GM18519 (cell line): ENCODE data around the gene SAP30L.

Source experiments
- ATAC-seq: cut with Tn5 transposase; IDR thresholded peaks from one replicate; pipeline ENCODE4 v1.9.1; 2021; ENCODE audit warnings: mild to moderate bottlenecking, moderate library complexity; ENCODE audit not compliant: unreplicated experiment, low FRiP score

Gene SAP30L

DNA sequence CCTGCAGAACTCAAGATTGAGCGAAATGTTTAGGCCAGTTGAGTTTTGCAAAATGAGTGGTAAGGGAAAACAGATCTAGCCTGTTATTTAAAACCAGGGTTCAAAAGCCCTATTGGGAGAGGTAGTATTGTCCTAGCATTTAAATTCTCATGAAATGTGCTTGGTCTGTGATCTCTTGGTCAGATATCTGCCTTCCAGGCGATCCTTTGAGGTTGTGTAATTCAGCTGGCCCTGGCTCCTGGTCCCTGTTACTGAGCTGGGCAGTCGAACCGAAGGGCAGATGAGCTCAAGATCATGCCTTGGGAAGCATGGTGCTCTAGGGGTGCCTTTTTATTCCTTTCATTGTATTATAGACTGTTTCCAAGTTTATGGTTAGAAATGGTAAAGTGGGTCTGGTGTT lies 14.4 kb downstream of the SAP30L start:
- ATAC-seq: no peak

- no peak for ATAC-seq
These were observed 15.7 kb downstream of the SAP30L start for GRCh38 chr5:154461531-154461930.

- ATAC-seq: no peak
These were observed 18.6 kb downstream of the SAP30L start for GRCh38 chr5:154464438-154464837.

- ATAC-seq: no peak
These were observed 19.4 kb downstream of the SAP30L start for GRCh38 chr5:154465169-154465568.

DNA sequence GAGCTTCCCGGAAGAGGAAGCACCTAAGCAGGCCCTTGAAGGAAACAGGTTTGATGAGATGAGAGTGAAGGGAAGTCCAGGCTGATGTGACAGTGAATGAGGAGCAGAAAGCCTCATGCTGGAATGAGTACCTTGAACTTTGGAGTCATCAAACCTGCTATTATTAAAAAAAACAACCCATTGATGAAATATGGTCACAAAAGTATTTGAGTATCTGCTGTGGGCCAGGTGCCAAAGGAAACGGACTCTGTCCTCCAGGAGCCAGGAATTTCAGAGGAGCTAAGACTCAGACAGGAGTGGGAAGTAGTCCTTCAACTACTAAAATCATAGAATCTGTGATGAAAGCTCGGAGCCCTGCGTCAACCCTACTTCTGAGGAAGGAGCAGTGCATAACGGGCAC lies 20.4 kb downstream of the SAP30L start:
- no peak for ATAC-seq

DNA sequence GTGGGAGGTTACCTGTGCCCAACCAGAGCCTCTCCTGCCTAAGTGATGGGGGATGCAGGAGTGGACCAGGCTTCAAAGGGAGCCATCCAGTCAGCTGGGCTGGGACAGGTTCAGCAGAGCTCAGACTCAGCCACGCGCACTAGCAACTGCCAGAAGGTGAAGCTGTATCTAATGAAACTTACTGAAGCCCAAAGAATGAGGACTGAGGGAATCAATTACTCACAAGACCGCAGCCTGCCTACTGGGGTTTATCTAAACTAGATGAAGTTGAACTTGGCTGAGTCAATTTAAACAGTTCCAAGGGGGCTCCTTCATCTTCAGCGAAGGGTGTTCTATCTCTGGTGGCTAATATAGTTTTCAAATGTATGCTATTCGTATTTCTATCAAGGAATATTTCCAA lies 20.9 kb downstream of the SAP30L start:
- ATAC-seq: no peak

GRCh38 chr5:154467655-154468354 lies 22.0 kb downstream of the SAP30L start:
- peak; percentile 94 for ATAC-seq

GRCh38 chr5:154470137-154470536 lies 24.3 kb downstream of the SAP30L start:
- ATAC-seq: no peak

GRCh38 chr5:154470947-154471870 lies 25.4 kb downstream of the SAP30L start:
- no peak for ATAC-seq

DNA sequence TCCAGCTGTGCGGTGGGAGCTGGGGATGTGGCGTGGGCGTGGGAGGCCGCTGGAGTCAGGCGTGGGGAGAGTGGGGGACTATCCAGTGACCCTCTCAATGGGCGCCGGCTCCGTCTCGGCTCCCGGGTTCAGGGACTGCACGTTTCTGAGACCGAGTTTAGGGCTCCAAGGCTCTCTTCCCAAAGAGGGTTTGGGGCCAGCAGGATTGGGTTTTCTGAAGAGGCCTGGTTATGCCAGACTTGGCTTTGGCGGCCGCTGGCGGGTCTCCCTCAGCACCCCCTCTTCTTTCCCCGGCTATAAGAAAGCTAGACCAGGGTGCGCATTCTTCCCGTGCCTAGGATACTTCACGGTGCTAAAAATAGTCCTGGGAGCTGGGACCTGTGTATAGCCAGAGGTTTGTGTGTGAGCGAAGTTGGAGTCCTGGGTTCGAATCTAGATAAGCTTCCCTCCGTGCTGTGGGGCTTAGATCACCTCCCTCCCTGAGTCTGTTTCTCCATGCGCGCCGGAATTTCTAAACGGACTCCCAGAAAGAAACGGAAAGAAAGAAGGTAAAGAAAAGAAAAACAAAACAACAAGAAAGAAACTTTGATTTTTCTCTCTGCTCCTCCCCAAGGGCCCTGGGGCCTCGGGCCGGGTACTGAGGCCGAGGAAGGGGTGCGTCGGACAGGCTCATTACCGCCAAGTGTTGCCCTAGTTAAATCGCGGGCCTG lies 27.2 kb downstream of the SAP30L start:
- ATAC-seq: no peak

DNA sequence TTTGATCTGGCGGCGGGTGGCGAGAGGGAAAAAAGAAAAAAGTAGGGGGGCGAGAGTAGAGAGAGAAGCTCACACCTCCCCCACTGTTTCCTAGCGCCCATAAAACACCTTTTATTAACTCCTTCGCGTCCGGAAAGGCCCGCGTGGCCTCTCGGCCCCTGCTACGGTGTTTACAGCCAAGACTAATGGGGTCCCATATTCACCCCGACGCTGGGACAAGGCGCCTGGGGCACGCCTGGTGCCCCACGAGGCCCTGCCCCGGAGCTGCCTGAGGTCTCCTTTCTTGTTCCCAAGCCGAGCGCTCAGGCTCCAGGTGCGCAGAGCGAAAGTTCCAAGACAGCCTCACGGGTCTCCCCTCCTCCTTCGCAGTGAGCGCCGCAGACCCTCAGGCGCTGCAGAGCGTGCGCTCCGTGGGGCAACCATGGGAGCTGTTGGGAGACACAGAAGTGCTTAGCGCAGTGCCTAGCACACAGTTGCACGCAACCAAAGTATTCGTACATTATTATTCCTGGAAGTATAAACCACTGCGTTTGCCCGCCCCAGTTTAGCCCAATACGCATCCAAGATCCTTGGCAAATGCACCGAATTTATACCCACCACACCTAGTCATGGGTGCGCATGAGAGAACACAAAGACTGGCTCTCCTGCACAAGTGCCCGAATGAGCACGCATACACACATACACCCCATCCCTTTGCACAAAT lies 27.9 kb downstream of the SAP30L start:
- no peak for ATAC-seq

- ATAC-seq: no peak
These were observed 28.9 kb downstream of the SAP30L start for GRCh38 chr5:154474396-154475334.

- ATAC-seq: no peak
These were observed 30.0 kb downstream of the SAP30L start for GRCh38 chr5:154475591-154476353.

- ATAC-seq: no peak
These were observed 30.8 kb downstream of the SAP30L start for GRCh38 chr5:154476354-154477205.

DNA sequence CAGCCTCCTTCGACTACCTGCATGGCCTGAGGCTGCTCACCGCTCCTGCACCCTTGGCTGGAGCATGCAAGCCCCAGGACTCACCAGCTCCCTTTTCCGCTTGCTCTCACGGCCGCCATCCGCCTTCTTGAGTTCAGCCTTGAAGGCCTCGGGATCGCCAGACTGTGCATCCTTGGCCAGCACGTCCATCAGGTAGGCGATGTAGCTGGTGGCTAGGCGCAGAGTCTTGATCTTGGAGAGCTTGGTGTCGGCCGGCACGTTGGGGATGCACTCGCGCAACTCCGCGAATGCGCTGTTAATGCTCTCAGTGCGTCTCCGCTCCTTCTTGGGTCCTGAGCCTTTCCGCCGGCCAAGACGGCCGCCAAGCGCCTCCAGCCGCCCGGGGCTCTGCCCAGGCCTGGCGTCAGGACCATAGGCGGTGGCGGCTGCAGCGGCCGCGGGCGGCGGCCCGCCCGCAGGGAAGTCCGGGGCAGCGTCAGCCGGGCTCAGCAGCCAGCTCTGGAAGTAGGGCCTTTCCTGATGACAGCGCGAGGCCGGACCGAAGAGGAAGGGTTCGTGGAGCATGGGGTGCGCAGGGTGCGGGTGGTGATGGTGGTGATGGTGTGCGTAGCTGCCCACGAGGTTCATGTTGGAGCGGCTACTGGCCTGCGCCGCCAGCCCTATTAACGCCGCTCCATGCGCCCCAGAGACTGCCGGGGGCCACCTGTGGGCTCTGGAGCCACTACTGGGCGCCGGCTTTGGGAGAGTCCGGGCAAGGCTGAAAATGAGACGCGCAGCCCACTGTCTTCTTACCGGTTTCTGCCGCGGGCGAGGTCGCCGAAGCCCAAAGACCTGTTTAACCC lies 31.8 kb downstream of the SAP30L start:
- no peak for ATAC-seq

DNA sequence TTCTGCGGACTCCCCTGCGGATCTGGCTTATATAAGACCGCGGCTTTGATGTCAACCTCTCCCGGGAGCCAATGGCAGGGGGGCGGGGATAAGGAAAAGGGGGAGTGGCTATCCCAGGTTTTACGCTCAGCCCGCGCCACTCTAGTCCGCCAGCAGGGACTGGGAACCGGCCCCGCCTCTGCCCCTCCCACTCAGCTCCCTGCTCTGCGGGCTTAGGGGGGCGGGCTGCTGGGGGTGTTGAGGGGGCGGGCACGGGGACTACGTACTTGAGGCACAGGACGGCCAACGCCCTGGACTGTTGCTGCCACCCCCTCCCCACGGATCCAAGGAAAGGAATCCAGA lies 32.4 kb downstream of the SAP30L start, which contains the start of gene HAND1:
TSS of gene HAND1 (minus strand) at position 4 of the 342 bp plus-strand sequence. CDS start 219 bp downstream, outside the sequence.
- ATAC-seq: no peak

DNA sequence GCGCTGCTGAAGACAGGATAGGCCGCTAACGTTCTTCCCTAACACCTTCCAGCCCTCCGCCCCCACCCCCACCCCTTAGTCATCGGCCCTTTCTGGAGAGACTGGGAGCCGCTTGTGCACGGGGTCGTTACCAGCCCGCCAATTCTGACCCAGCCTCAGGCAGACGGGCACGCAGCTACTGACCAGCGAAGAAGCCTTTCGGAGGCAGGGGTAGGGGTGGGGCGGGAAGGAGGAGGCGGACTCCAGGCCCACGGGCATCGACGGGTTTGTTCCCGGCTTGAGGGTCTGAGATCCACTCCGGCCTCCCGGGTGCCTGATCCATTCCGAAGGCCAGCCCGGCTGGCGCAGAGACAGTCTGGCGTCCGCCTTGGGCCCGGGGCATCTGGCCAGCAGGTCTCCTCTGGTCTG lies 33.0 kb downstream of the SAP30L start:
- ATAC-seq: no peak
